K562 (cell line): ENCODE results near the gene F12. TPM values are rescaled to one million over a fixed set of nuclear protein-coding genes. Genes with fewer than 3 reads are reported as not detected.

ENCODE experiments used
- ATAC-seq: fragments of 200-7000 bp; cut with Tn5 transposase; 3 replicates; pipeline ENCODE4 v1.9.1; 2020; ENCODE audit warnings: moderate library complexity
- BruUV-seq: library from RNA; stranded (reverse); fragments of 400-500 nt; replicated peaks from 2 replicates; lab custom pipeline; 2021; lab: Mats Ljungman, UMichigan
- CTCF ChIA-PET: fragments of 300-600 bp; formaldehyde crosslinking; extraction: SDS; loops from one replicate; lab custom pipeline; 2021; ENCODE audit warnings: low intra/inter-chr PET ratio; lab: Yijun Ruan, JAX
- POLR2A ChIA-PET: fragments of 300-600, 350-650 bp; sonication (Branson Sonifier 250); formaldehyde crosslinking; extraction: SDS; loops from one replicate; lab custom pipeline; 2021; ENCODE audit warnings: antibody characterized with exemption, inconsistent platforms; lab: Yijun Ruan, JAX
- DNase-seq, 4 experiments: peaks; one replicate each; pipeline versions ENCODE4 v3.0.0 to v3.0.0-alpha.2; 2011 to 2018; ENCODE audit warnings: low spot score in 3 of 4, mixed read lengths in 3 of 4; ENCODE audit errors: extremely low read depth in 1 of 4
- FAIRE-seq: peaks from 2 replicates; lab custom pipeline; 2011; peaks lifted over from hg19 to GRCh38; lab: Jason Lieb, UNC
- H2AFZ ChIP-seq: 2 replicates; pipeline ENCODE4 v1.6.0; 2011; ENCODE audit warnings: low read depth, low read length, control low read depth, inconsistent platforms
- H3K27ac ChIP-seq: fragments of 200-600 bp; 3 replicates; pipeline ENCODE4 v1.8.0; 2011; ENCODE audit warnings: low read depth, mild to moderate bottlenecking, control low read depth, inconsistent platforms, low read length, moderate library complexity, mixed read lengths; ENCODE audit errors: extremely low read depth
- H3K27me3 ChIP-seq, 2 experiments: fragments of 300-600 bp in 1 of 2; 2 replicates in 1 of 2; 3 replicates in 1 of 2; pipeline versions ENCODE4 v1.6.0 to v1.8.0; 2011; ENCODE audit warnings: inconsistent platforms in 2 of 2, low read length in 2 of 2, mild to moderate bottlenecking in 1 of 2, mixed read lengths in 1 of 2, moderate library complexity in 1 of 2; ENCODE audit not compliant: control insufficient read depth in 2 of 2, insufficient read depth in 2 of 2
- H3K36me3 ChIP-seq: fragments of 300-600 bp; 3 replicates; pipeline ENCODE4 v1.8.0; 2011; ENCODE audit warnings: mild to moderate bottlenecking, low read length, inconsistent platforms; ENCODE audit not compliant: control insufficient read depth, insufficient read depth
- H3K4me1 ChIP-seq, 2 experiments: fragments of 200-600 bp in 1 of 2; replicated peaks in 1 of 2; 2 replicates in 1 of 2; 3 replicates in 1 of 2; pipeline versions ENCODE4 v1.5.1 to v1.8.0; 2011; ENCODE audit warnings: inconsistent platforms in 2 of 2, low read length in 2 of 2, mild to moderate bottlenecking in 1 of 2, mixed read lengths in 1 of 2, moderate library complexity in 1 of 2; ENCODE audit not compliant: control insufficient read depth in 2 of 2, insufficient read depth in 2 of 2
- H3K4me2 ChIP-seq: 2 replicates; pipeline ENCODE4 v1.6.1; 2011; ENCODE audit warnings: low read length, control low read depth, inconsistent platforms, mixed read lengths; ENCODE audit not compliant: insufficient read depth
- H3K4me3 ChIP-seq: fragments of 200-600 bp; sonication (generic), shearing (Covaris generic); 2 replicates; pipeline ENCODE4 v1.5.1; 2016; ENCODE audit warnings: control low read depth, inconsistent platforms
- H3K79me2 ChIP-seq: fragments of 200-600 bp; 3 replicates; pipeline ENCODE4 v1.8.0; 2011; ENCODE audit warnings: low read length, inconsistent platforms; ENCODE audit not compliant: control insufficient read depth, insufficient read depth
- H3K9ac ChIP-seq, 2 experiments: 2 replicates each; pipeline versions ENCODE4 v1.6.0 to v1.6.1; 2011; ENCODE audit warnings: low read depth in 2 of 2, low read length in 2 of 2, control low read depth in 1 of 2, inconsistent platforms in 1 of 2, mild to moderate bottlenecking in 1 of 2, mixed read lengths in 1 of 2; ENCODE audit not compliant: insufficient read depth in 1 of 2
- H3K9me1 ChIP-seq: one replicate; pipeline ENCODE4 v1.6.0; 2011; ENCODE audit warnings: inconsistent platforms, mild to moderate bottlenecking, low read length, moderate library complexity; ENCODE audit not compliant: control insufficient read depth, insufficient read depth
- H3K9me3 ChIP-seq: replicated peaks from 2 replicates; pipeline ENCODE4 v1.5.1; 2011; ENCODE audit warnings: low read depth, low read length, inconsistent platforms; ENCODE audit not compliant: control insufficient read depth, insufficient read depth
- H4K20me1 ChIP-seq: replicated peaks from 2 replicates; pipeline ENCODE4 v1.6.1; 2011; ENCODE audit warnings: low read length, inconsistent platforms, mixed read lengths; ENCODE audit not compliant: control insufficient read depth, insufficient read depth
- ARID2 ChIP-seq: fragments of 450-650 bp; IDR thresholded peaks from 2 replicates; pipeline ENCODE4 v1.6.1; 2017; ENCODE audit warnings: antibody characterized with exemption, mild to moderate bottlenecking
- BRCA1 ChIP-seq, 2 experiments: fragments of 450-650 bp in 1 of 2; sonication (generic) in 1 of 2; formaldehyde crosslinking in 1 of 2; IDR thresholded peaks; 2 replicates each; pipeline versions ENCODE4 v1.5.0 to v1.6.1; 2017 to 2020; ENCODE audit warnings: mild to moderate bottlenecking in 1 of 2, missing genetic modification reagents in 1 of 2
- CCNT2 ChIP-seq: IDR thresholded peaks from 2 replicates; pipeline ENCODE4 v1.6.1; 2011; ENCODE audit warnings: borderline replicate concordance, low read depth, mild to moderate bottlenecking, moderate library complexity, mixed read lengths, low read length; ENCODE audit not compliant: insufficient read length; ENCODE audit errors: extremely low read depth
- CHD4 ChIP-seq: fragments of 200-600 bp; sonication (generic); IDR thresholded peaks from 3 replicates; pipeline ENCODE4 v1.6.1; 2012; ENCODE audit warnings: low read depth, mild to moderate bottlenecking, mixed read lengths, low read length, inconsistent platforms; ENCODE audit not compliant: insufficient read depth, insufficient replicate concordance, poor library complexity, severe bottlenecking
- CTBP1 ChIP-seq: fragments of 450-650 bp; IDR thresholded peaks from 2 replicates; pipeline ENCODE4 v1.6.1; 2016; ENCODE audit warnings: borderline replicate concordance
- E2F5 ChIP-seq: sonication (generic); formaldehyde crosslinking; IDR thresholded peaks from 2 replicates; pipeline ENCODE4 v1.8.0; 2022; ENCODE audit warnings: mild to moderate bottlenecking, missing genetic modification reagents
- ESRRB ChIP-seq: fragments of 250-450 bp; sonication (Bioruptor Pico); IDR thresholded peaks from 2 replicates; pipeline ENCODE4 v1.5.0; 2020; ENCODE audit warnings: mild to moderate bottlenecking, moderate library complexity, borderline replicate concordance
- KAT2B ChIP-seq: IDR thresholded peaks from one replicate; pipeline ENCODE4 v1.6.1; 2012; ENCODE audit warnings: low read depth, mild to moderate bottlenecking, control low read depth, inconsistent platforms, low read length, moderate library complexity
- NCOA4 ChIP-seq: fragments of 450-650 bp; IDR thresholded peaks from 2 replicates; pipeline ENCODE4 v1.6.1; 2018; ENCODE audit warnings: mild to moderate bottlenecking; ENCODE audit not compliant: partially characterized antibody
- NR0B1 ChIP-seq: fragments of 450-650 bp; IDR thresholded peaks from one replicate; pipeline ENCODE4 v1.6.1; 2018; ENCODE audit warnings: mild to moderate bottlenecking, moderate library complexity; ENCODE audit not compliant: partially characterized antibody
- SAFB ChIP-seq: fragments of 200-400 bp; formaldehyde crosslinking; IDR thresholded peaks from 2 replicates; pipeline ENCODE4 v1.6.1; 2017; ENCODE audit warnings: low read depth, low read length, borderline replicate concordance
- THRB ChIP-seq: fragments of 450-650 bp; formaldehyde crosslinking; conservative IDR thresholded peaks from 2 replicates; pipeline ENCODE4 v1.4.0; 2022; ENCODE audit warnings: mild to moderate bottlenecking, missing genetic modification characterization
- U2AF1 ChIP-seq: fragments of 200-400 bp; formaldehyde crosslinking; optimal IDR thresholded peaks from 2 replicates; pipeline ENCODE3; 2017; ENCODE audit warnings: mild to moderate bottlenecking, low read depth, low read length, moderate library complexity
- ZBTB49 ChIP-seq: sonication (generic); formaldehyde crosslinking; IDR thresholded peaks from 2 replicates; pipeline ENCODE4 v1.8.0; 2022; ENCODE audit warnings: missing genetic modification reagents, mild to moderate bottlenecking, borderline replicate concordance
- ZNF133 ChIP-seq: fragments of 250-450 bp; sonication (Bioruptor Pico); IDR thresholded peaks from 2 replicates; pipeline ENCODE4 v1.4.0; 2020; ENCODE audit warnings: mild to moderate bottlenecking
- WGBS: fragments of 100-300 bp; shearing (Covaris generic); methylation state at CpG from one replicate; pipeline ENCODE4 v1.1.6; 2016; ENCODE audit warnings: low coverage, mixed read lengths; ENCODE audit not compliant: insufficient coverage; ENCODE audit errors: missing lambda C conversion rate; 5-methylcytosine and 5-hydroxymethylcytosine counted together
- in situ Hi-C: fragments of 300-500 bp; cut with MboI; formaldehyde crosslinking; loops from 4 replicates; pipeline ENCODE4 v1.15.0; 2018; ENCODE audit warnings: inconsistent platforms, mixed read lengths
- intact Hi-C: fragments of 100-400 bp; cut with micrococcal nuclease; formaldehyde crosslinking; loops from 2 replicates; pipeline ENCODE4 v1.14.2; 2022
- polyA plus RNA-seq, 8 experiments: library from polyadenylated mRNA; depleted of rRNA in 4 of 8; stranded (reverse) in 5 of 8; unstranded in 3 of 8; fragments of >200 nt; fragmentation: Nextera tagmentation in 2 of 8; fragmentation: Illumina TruSeq in 1 of 8; extraction: Ambion mirVana in 2 of 8; extraction: Trizol in 1 of 8; gene quantifications; 2 replicates each; pipeline versions ENCODE4 v1.2.1 to v1.2.3, GENCODE V29; 2011 to 2014; ENCODE audit warnings: inconsistent platforms in 1 of 8, missing spikeins in 1 of 8
- total RNA-seq, 7 experiments: library from RNA; depleted of rRNA in 6 of 7; stranded (reverse); fragments of >200 nt in 6 of 7; fragmentation: Illumina TruSeq in 2 of 7; extraction: Trizol in 2 of 7; gene quantifications; 2 replicates each; pipeline versions ENCODE4 v1.2.1 to v1.2.3, GENCODE V29; 2011 to 2021; ENCODE audit warnings: low replicate concordance in 1 of 7

F12 gene
- total and polyA plus RNA-seq, 9 of the 15 experiments (the other 6 are each of a cell fraction or from before 2014, with no cell fraction given): 0.59 to 18.3 (median 3.6) TPM

- no peaks in the 10 kb centered on the region for H4K20me1 ChIP-seq
- H3K27me3 ChIP-seq: no peaks in the 10 kb centered on the region
- 0 out of 2 replicates have a peak, but pooled peaks cover 3% of the 10 kb centered on the region for H3K9me3 ChIP-seq
- intact Hi-C loops: no loop called here
- ChIA-PET CTCF (no interaction called here), POLR2A (interaction anchor here (1.0 to 3.4 kb wide), 2 partner anchors 8 to 74 kb away, joined by 3 to 18 read pairs; no protein-coding TSS in a partner anchor)
- WGBS: 18% methylated on average over 1 of the region's 5 CpGs
- no peak overlapping the region for H3K4me3 ChIP-seq
- no peak overlapping the region for H3K27ac ChIP-seq
- H3K36me3 ChIP-seq: peaks cover 19% of the 10 kb centered on the region; the same call in 2 of the 3 replicates
- H3K9me1 ChIP-seq: no peaks in the 10 kb centered on the region
- ATAC-seq (no peak), FAIRE-seq (no peak), DNase-seq (no peak)
- no TSS peak for BruUV-seq
- H3K9ac ChIP-seq: no peak overlapping the region
- H3K79me2 ChIP-seq: peaks cover 34% of the 10 kb centered on the region
- TF ChIP-seq NR0B1: no peak
- no peak for TF ChIP-seq CHD4
- no peak for TF ChIP-seq CTBP1
- TF ChIP-seq CCNT2: no peak
- TF ChIP-seq NCOA4: no peak
- no peak for TF ChIP-seq ARID2
- no peak for TF ChIP-seq ZNF133 (CRISPR knock-in tag)
- TF ChIP-seq BRCA1 (IDR thresholded peaks at IDR 0.05): no peak
- no peak for TF ChIP-seq BRCA1 (CRISPR knock-in tag; IDR thresholded peaks at IDR 0.05)
- TF ChIP-seq U2AF1: no peak
- no peak for TF ChIP-seq THRB (CRISPR knock-in tag)
- no peak for TF ChIP-seq ESRRB (CRISPR knock-in tag)
- no peak for TF ChIP-seq SAFB
- TF ChIP-seq ZBTB49 (CRISPR knock-in tag): no peak
- no peak for TF ChIP-seq E2F5 (CRISPR knock-in tag)
- no peak for TF ChIP-seq KAT2B
- peaks cover 15 to 32% of the 10 kb centered on the region in 2 experiments; a peak in 4 of 5 replicates for H3K4me1 ChIP-seq
- H3K4me2 ChIP-seq: no peak overlapping the region
- in situ Hi-C loops: no loop called here
- H2AFZ ChIP-seq: no peak overlapping the region
Observed at GRCh38 chr5:177353093-177353492, 56.3 kb downstream of the F12 start.
